Thyroid gland (tissue), 4 donors: ENCODE data around the gene DOK7.

ENCODE experiments used
- CTCF ChIP-seq, 6 experiments: fragments of 200-600 bp in 3 of 6; fragments of 450-650 bp in 3 of 6; sonication (generic) in 3 of 6; IDR thresholded peaks; one replicate each; pipeline ENCODE4 v1.5.1; 2016 to 2019; ENCODE audit warnings: antibody characterized with exemption in 6 of 6, mild to moderate bottlenecking in 2 of 6, inconsistent platforms in 1 of 6, moderate library complexity in 1 of 6
- POLR2A ChIP-seq, 2 donors: fragments of 450-650 bp; IDR thresholded peaks; one replicate each; pipeline ENCODE4 v1.6.1; 2017; ENCODE audit warnings: antibody characterized with exemption in 2 of 2, mild to moderate bottlenecking in 2 of 2, moderate library complexity in 1 of 2

GRCh38 chr4:3437582-3437936, 25.5 kb upstream of the DOK7 start:
- no peak for TF ChIP-seq POLR2A (IDR thresholded peaks at IDR 0.05)
- no peak for TF ChIP-seq CTCF (IDR thresholded peaks at IDR 0.05)
